Measurements from ENCODE around the gene RNGTT.
"Not testable (repeated sequence)": the region's sequence is repeated elsewhere in the genome, so short reads cannot be mapped to it uniquely, and the experiment has no call there.

Gene RNGTT

GRCh38 chr6:88864359-88865054 lies 98.9 kb downstream of the RNGTT start:
- DNase-seq (ENCODE audit: low spot score), result no peak

GRCh38 chr6:88860310-88860709 lies 103.1 kb downstream of the RNGTT start:
- no peak for DNase-seq (ENCODE audit: low spot score)

- DNase-seq (ENCODE audit: low spot score), result no peak
These were observed 105.0 kb downstream of the RNGTT start for GRCh38 chr6:88858455-88858854.

DNA sequence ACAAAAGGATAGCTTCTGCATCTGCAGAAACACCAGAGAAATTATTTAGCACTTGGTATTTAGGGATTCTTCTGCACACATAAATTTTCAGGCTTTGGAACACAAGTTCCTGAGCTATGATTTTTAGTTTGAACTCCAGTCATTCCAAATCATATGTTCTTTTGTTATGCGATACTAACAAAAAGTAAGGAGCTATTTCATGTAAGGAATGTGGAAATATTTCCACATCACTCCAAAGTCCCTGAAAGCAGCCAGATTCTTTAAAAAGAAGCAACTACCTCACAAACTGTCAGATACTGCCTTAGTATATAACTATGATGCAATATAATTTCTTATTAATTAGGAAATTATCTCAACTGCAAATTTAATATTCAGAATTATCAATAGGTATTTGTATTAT lies 106.9 kb downstream of the RNGTT start:
- no peak for DNase-seq (ENCODE audit: low spot score)

DNA sequence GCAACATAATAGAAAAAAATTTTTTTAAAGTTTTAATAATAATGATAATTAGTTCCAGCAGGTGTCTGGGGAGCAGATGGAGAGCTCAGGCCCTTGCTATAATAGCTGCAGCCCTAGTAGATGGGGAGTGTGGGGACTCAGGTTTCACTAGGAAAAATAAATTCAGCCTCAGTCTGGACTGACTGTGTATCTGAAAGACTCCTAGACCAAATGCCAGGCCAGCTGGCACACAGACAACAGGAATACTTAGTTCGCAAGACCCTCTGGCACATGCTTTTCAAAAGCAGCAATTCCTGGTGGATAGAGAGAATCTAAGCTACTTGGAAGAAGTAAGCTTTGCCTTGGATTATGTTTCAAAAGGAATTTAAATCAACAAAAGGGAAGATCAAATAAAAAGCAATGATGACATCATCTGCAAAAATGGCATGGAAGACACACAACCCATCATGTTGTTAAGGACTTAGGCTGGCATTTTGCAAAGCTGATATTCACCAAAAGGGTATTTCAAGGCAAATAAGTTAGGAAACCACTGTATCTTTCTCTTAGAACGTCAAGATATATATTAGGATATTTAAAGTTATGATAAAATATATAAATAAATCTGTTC lies 107.8 kb downstream of the RNGTT start:
- DNase-seq (ENCODE audit: low spot score), result no peak

DNA sequence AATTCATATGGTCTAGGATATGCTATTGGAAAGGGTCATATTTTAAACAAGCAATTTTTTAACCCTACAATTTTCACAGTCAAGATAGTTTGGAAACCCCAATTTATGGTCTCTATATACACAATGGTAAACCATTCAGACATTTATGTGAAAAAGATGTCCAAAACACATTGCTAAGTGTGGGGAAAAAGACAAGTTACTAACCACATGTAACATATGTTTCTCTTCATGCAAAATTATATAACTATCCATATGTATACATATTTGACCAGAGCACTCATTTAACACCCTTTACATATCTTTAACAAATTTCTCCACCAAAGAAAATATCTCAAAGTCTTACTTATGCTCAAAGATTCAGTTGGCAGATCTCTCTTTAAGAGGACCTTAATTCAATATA lies 110.6 kb downstream of the RNGTT start:
- DNase-seq (ENCODE audit: low spot score), result no peak

DNA sequence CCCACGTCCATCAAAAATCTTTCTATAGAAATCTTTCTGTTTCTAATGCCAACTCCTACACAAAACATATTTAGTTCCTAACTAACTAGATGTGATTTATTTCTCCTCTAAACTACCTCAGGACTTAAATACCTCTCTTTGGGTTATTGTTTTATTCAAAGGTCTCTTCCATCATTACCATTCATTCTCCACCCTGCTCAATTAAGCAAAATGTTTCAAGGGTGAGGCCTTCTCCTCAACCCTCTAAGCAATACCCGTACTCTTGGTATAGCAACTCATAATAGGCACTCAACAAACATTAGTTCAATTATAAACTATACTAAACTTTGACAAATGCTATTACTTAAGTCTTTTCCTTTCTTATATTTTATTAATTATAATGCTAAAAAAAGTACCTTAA lies 111.4 kb downstream of the RNGTT start:
- DNase-seq (ENCODE audit: low spot score), result no peak

- DNase-seq (ENCODE audit: low spot score), result no peak
These were observed 114.5 kb downstream of the RNGTT start for GRCh38 chr6:88848870-88849269.

- no peak for DNase-seq (ENCODE audit: low spot score)
These were observed 120.4 kb downstream of the RNGTT start for GRCh38 chr6:88843040-88843439.

GRCh38 chr6:88842320-88842719 lies 121.1 kb downstream of the RNGTT start:
- no peak for DNase-seq (ENCODE audit: low spot score)

- no peak for DNase-seq (ENCODE audit: low spot score)
These were observed 122.5 kb downstream of the RNGTT start for GRCh38 chr6:88840796-88841539.

GRCh38 chr6:88840289-88840688 lies 123.1 kb downstream of the RNGTT start:
- DNase-seq (ENCODE audit: low spot score), result no peak

GRCh38 chr6:88839280-88839679 lies 124.1 kb downstream of the RNGTT start:
- no peak for DNase-seq (ENCODE audit: low spot score)

GRCh38 chr6:88835210-88835609 lies 128.2 kb downstream of the RNGTT start:
- no peak for DNase-seq (ENCODE audit: low spot score)

GRCh38 chr6:88833071-88833470 lies 130.3 kb downstream of the RNGTT start:
- not testable (repeated sequence) for DNase-seq (ENCODE audit: low spot score)

GRCh38 chr6:88827599-88827998 lies 135.8 kb downstream of the RNGTT start:
- not testable (repeated sequence) for DNase-seq (ENCODE audit: low spot score)

DNA sequence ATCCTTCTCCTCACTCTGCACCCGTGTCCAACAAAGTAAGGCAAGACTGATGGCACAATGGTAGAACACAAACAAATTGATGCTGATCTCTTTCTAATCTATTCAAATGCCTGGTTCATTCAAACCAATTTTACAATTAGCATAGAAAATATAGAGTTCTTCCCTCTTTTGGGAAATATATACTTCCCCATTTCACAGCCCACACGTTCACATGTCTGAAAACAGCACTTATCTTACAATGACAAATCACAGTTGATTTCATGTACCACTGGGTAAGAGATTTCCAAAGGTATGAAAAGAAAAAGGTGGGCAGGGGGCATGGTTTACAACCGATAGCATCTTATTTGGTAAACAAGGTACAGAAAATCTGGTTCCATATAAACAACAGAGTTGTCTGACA lies 137.6 kb downstream of the RNGTT start:
- DNase-seq (ENCODE audit: low spot score), result no peak

GRCh38 chr6:88823998-88824397 lies 139.4 kb downstream of the RNGTT start:
- DNase-seq (ENCODE audit: low spot score), result no peak

DNA sequence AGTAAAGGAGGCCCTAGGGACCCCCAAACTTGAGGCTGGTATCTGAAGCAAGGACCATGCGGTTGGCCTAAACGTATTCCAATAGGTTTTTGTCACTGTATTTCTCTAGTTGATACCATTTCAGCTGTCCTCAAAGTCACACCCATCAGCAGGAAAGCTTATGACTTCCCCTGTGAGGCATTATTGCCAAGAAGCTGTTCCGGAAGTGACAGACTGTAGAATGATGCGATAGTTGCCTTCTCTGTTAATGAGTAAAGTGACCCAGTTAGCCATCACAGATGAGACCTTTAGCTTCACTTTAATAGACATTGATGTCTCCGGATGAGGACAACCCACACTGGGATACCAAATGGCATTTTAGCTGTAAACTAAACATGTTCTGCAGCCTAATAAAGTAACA lies 147.9 kb downstream of the RNGTT start:
- no peak for DNase-seq (ENCODE audit: low spot score)

DNA sequence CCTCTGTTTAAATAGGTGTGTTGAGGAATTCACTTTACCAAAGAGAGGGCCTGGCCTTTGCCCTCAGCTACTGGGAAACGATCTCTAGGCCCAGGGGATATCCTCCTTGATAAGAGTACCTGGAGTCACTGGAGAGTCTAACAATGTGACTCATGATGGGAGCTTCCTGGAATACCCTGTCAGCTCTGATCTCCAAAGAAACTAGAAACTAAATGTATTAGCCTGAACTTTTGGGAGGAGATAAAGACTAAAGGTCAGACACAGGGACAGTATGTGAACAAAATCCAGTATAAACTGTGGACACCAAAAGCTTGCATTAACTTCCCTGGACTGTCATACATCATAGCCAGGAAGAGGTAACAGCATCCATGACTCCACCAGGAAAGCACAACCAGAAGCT lies 148.5 kb downstream of the RNGTT start:
- no peak for DNase-seq (ENCODE audit: low spot score)

DNA sequence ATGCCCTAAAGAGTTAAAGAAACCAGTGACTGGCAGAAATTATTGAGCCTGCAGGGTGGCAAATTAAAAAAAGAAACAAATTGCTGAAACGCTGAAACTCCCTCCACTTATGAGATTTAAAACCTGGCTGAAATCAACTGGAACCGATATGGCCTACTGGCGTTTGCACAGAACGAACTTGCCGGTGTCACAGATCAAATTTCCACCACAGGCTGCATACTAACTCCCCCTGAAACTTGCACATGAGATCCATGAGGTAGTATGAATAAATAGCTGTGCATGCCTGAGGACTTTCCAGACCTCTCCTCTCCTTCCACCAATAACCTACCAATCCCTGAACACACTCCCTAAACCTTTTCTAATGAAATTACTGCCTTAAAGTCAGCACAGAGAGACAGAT lies 150.4 kb downstream of the RNGTT start:
- no peak for DNase-seq (ENCODE audit: low spot score)

- no peak for DNase-seq (ENCODE audit: low spot score)
These were observed 152.7 kb downstream of the RNGTT start for GRCh38 chr6:88810701-88811100.

DNA sequence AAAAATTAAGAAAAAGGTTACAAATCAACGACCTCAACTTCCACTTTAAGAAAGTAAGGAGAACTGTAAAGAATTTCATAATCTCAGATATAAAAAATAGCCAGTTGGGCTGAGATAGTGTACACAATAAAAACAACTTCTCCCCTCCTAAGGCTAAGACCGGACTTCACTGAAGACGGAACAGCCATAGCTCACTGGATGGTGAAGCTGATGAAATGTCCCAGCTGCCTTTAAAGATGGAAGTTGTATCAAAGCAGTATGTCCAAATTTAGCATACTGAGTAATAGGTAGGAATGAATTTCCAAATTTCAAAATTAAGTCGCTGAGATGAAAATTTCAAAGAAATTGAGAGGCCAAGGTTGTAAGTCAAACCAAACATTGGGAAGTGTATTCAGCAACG lies 153.3 kb downstream of the RNGTT start:
- DNase-seq (ENCODE audit: low spot score), result no peak

All from germinal center (tissue), 1 donor.